Mesothelial cell of epicardium (in vitro differentiated cells): ENCODE data around the gene INTS3. TPM values are rescaled to one million over a fixed set of nuclear protein-coding genes. Genes with fewer than 3 reads are reported as not detected.

Experiments used
- DNase-seq, 2 experiments: peaks; one replicate each; pipeline ENCODE4 v3.0.0; 2021; ENCODE audit warnings: low spot score in 2 of 2; ENCODE audit not compliant: unreplicated experiment in 2 of 2
- H3K27ac Mint-ChIP-seq: 2 replicates; pipeline ENCODE4 v1.8.0; 2021; ENCODE audit warnings: mixed read lengths
- H3K27me3 Mint-ChIP-seq: 2 replicates; pipeline ENCODE4 v1.8.0; 2021; ENCODE audit warnings: low read depth, mixed read lengths
- H3K36me3 Mint-ChIP-seq: 2 replicates; pipeline ENCODE4 v1.8.0; 2021; ENCODE audit warnings: mixed read lengths
- H3K4me1 Mint-ChIP-seq: 2 replicates; pipeline ENCODE4 v1.8.0; 2021; ENCODE audit warnings: mixed read lengths
- H3K4me3 Mint-ChIP-seq: 2 replicates; pipeline ENCODE4 v1.8.0; 2021; ENCODE audit warnings: mild to moderate bottlenecking, moderate library complexity, mixed read lengths
- H3K9me3 Mint-ChIP-seq: 2 replicates; pipeline ENCODE4 v1.8.0; 2021; ENCODE audit warnings: mixed read lengths
- CTCF ChIP-seq: fragments of 200-600 bp; sonication (generic); IDR thresholded peaks from one replicate; pipeline ENCODE4 v1.5.0; 2021; ENCODE audit warnings: antibody characterized with exemption; ENCODE audit not compliant: unreplicated experiment
- microRNA-seq: library from miRNA; unstranded; fragments of <30 nt; microRNA quantifications from one replicate; pipeline ENCODE4 v1.2.0, GENCODE V29; 2021; ENCODE audit warnings: inconsistent platforms, mixed read lengths
- total RNA-seq: library from RNA; stranded (reverse); gene quantifications from 3 replicates; pipeline ENCODE4 v1.2.1, GENCODE V29; 2021

The INTS3 gene
- total RNA-seq, 1 donor from 2014 or later = 120 TPM

GRCh38 chr1:153804112-153804511 is 76.3 kb downstream of the INTS3 start:
- H3K4me3 Mint-ChIP-seq = no peak overlapping the region
- peak overlapping the region; percentile 72 for H3K27ac Mint-ChIP-seq

GRCh38 chr1:153805042-153805745 is 77.3 kb downstream of the INTS3 start:
- H3K36me3 Mint-ChIP-seq = peaks cover 22% of the 10 kb centered on the region
- no peak for DNase-seq
- H3K9me3 Mint-ChIP-seq = no peaks in the 10 kb centered on the region
- peak overlapping the region; percentile 32 for H3K27ac Mint-ChIP-seq
- no peaks in the 10 kb centered on the region for H3K4me1 Mint-ChIP-seq
- H3K27me3 Mint-ChIP-seq = no peaks in the 10 kb centered on the region
- TF ChIP-seq CTCF = no peak
- no peak overlapping the region for H3K4me3 Mint-ChIP-seq

More at GRCh38 chr1:153804112-153804511, 76.3 kb downstream of the INTS3 start:
- Mint-ChIP-seq H3K4me1 (no peaks in the 10 kb centered on the region), H3K9me3 (no peaks in the 10 kb centered on the region), H3K36me3 (peaks cover 14% of the 10 kb centered on the region), H3K27me3 (no peaks in the 10 kb centered on the region)
- DNase-seq = no peak
- no peak for TF ChIP-seq CTCF

- Mint-ChIP-seq H3K9me3 (no peaks in the 10 kb centered on the region), H3K27ac (peak overlapping the region; percentile 32), H3K4me3 (no peak overlapping the region), H3K4me1 (no peaks in the 10 kb centered on the region), H3K36me3 (peaks cover 22% of the 10 kb centered on the region), H3K27me3 (no peaks in the 10 kb centered on the region)
- DNase-seq = no peak
- TF ChIP-seq CTCF = no peak
Observed at GRCh38 chr1:153805886-153806719, 78.3 kb downstream of the INTS3 start.

- Mint-ChIP-seq H3K36me3 (peaks cover 48% of the 10 kb centered on the region), H3K9me3 (no peaks in the 10 kb centered on the region), H3K27me3 (no peaks in the 10 kb centered on the region), H3K4me3 (no peak overlapping the region), H3K4me1 (no peaks in the 10 kb centered on the region), H3K27ac (no peak overlapping the region)
- DNase-seq = no peak
- TF ChIP-seq CTCF = no peak
Observed at GRCh38 chr1:153816283-153816889, 88.5 kb downstream of the INTS3 start.

- no peaks in the 10 kb centered on the region for H3K27me3 Mint-ChIP-seq
- no peaks in the 10 kb centered on the region for H3K4me1 Mint-ChIP-seq
- H3K9me3 Mint-ChIP-seq = no peaks in the 10 kb centered on the region
- H3K36me3 Mint-ChIP-seq = peaks cover 34% of the 10 kb centered on the region
- no peak overlapping the region for H3K27ac Mint-ChIP-seq
- DNase-seq = no peak
- H3K4me3 Mint-ChIP-seq = no peak overlapping the region
- no peak for TF ChIP-seq CTCF
Observed at GRCh38 chr1:153818876-153819275, 91.0 kb downstream of the INTS3 start.

Small RNAs within 50 kb of the gene (microRNA-seq; reads per million reads assigned to microRNA genes)
- not detected for gene MIR8083

Other genes starting within 250 kb of the INTS3 start
- gene S100A6, start 192.1 kb upstream of the INTS3 start, total RNA-seq = 2.4 to 4.4 TPM (median 3.9 TPM) in 3 replicates
- not detected in 3 replicates for gene S100A5, start 187.1 kb upstream of the INTS3 start, total RNA-seq
- 7.8 to 12.7 TPM (median 10.2 TPM) in 3 replicates for gene S100A4, start 182.2 kb upstream of the INTS3 start, total RNA-seq
- not detected in 3 replicates for gene S100A3, start 178.8 kb upstream of the INTS3 start, total RNA-seq
- gene S100A2, start 162.2 kb upstream of the INTS3 start, total RNA-seq = 0.43 to 0.51 TPM in 2 of 3 replicates, not detected in the other
- 22.1 to 24.8 TPM (median 22.4 TPM) in 3 replicates for gene S100A16, start 114.9 kb upstream of the INTS3 start, total RNA-seq
- 8.5 to 10.1 TPM (median 10.0 TPM) in 3 replicates for gene S100A14, start 111.7 kb upstream of the INTS3 start, total RNA-seq
- gene S100A13, start 100.5 kb upstream of the INTS3 start, total RNA-seq = 46.6 to 58.5 TPM (median 54.5 TPM) in 3 replicates
- gene S100A1, start 99.6 kb upstream of the INTS3 start, total RNA-seq = 0.58 to 0.59 TPM in 2 of 3 replicates, not detected in the other
- 108 to 114 TPM (median 111 TPM) in 3 replicates for gene CHTOP, start 94.0 kb upstream of the INTS3 start, total RNA-seq
- 33.8 to 37.5 TPM (median 34.6 TPM) in 3 replicates for gene SNAPIN, start 69.3 kb upstream of the INTS3 start, total RNA-seq
- 204 to 212 TPM (median 207 TPM) in 3 replicates for gene ILF2, start 57.1 kb upstream of the INTS3 start, total RNA-seq
- gene NPR1, start 49.4 kb upstream of the INTS3 start, total RNA-seq = 5.8 to 6.6 TPM (median 5.9 TPM) in 3 replicates
- gene SLC27A3, start 47.4 kb downstream of the INTS3 start, total RNA-seq = 28.5 to 32.1 TPM (median 29.7 TPM) in 3 replicates
- 77.2 to 83.3 TPM (median 77.3 TPM) in 3 replicates for gene GATAD2B, start 194.9 kb downstream of the INTS3 start, total RNA-seq
- 57.3 to 63.1 TPM (median 58.0 TPM) in 3 replicates for gene DENND4B, start 218.7 kb downstream of the INTS3 start, total RNA-seq
- 45.5 to 47.1 TPM (median 45.9 TPM) in 3 replicates for gene CRTC2, start 230.6 kb downstream of the INTS3 start, total RNA-seq
- 73.3 to 76.3 TPM (median 73.9 TPM) in 3 replicates for gene SLC39A1, start 235.5 kb downstream of the INTS3 start, total RNA-seq
- gene CREB3L4, start 239.9 kb downstream of the INTS3 start, total RNA-seq = 29.9 to 33.1 TPM (median 31.1 TPM) in 3 replicates
- gene JTB, start 249.6 kb downstream of the INTS3 start, total RNA-seq = 67.6 to 74.1 TPM (median 72.1 TPM) in 3 replicates